ENCODE results near the gene ANKRD55. TPM values are rescaled to one million over a fixed set of nuclear protein-coding genes. Genes with fewer than 3 reads are reported as not detected.
"Not testable (repeated sequence)": the region's sequence is repeated elsewhere in the genome, so short reads cannot be mapped to it uniquely, and the experiment has no call there.

ANKRD55 gene
- total RNA-seq, 1 donor from 2014 or later = 0.74 TPM

DNA sequence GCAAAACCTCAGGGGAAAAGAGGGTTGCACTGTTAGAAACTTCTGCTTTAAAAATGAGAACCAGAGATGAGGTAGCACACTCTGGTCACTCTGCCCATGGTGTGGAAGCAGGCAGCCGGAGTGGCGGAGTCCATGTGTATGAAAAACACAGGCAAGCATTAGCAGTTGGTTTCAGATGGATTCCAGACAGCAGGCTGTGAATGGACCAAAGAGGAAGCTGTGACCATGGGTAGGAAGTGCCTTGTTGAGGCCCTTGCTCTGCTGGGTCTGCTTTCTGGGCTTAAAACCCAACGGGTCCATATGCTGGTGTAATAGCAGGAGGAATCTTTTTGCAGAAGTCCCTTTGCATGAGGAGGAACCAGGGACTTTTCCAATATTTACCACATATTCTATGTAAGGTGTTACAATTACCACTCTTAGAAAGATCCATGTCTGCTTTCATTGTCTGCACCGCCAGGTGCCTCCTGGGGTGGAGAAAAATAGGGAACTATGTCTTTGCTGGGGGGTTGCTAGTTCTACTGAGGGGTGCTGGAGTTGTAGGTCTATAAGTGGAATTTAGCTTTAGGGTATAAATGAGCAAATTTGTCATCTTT, 77.0 kb downstream of the ANKRD55 start:
- Histone ChIP-seq H3K9me3 (no peaks in the 10 kb centered on the region), H3K36me3 (no peaks in the 10 kb centered on the region), H3K27me3 (no peaks in the 10 kb centered on the region), H3K27ac (peak overlapping the region; percentile 54), H3K4me1 (peaks cover 25% of the 10 kb centered on the region), H3K4me3 (no peak overlapping the region)
- DNase-seq (ENCODE audit: extremely low spot score in 2 of 2) = no peak
- intact Hi-C loops (cut with DNase I) = no loop called here
- TF ChIP-seq POLR2AphosphoS5 (IDR thresholded peaks at IDR 0.05; ENCODE audit: insufficient read depth in 1 of 2, low read depth in 1 of 2) (no peak), POLR2A (IDR thresholded peaks at IDR 0.05) (no peak)
- TF ChIP-seq, protein P1, sequence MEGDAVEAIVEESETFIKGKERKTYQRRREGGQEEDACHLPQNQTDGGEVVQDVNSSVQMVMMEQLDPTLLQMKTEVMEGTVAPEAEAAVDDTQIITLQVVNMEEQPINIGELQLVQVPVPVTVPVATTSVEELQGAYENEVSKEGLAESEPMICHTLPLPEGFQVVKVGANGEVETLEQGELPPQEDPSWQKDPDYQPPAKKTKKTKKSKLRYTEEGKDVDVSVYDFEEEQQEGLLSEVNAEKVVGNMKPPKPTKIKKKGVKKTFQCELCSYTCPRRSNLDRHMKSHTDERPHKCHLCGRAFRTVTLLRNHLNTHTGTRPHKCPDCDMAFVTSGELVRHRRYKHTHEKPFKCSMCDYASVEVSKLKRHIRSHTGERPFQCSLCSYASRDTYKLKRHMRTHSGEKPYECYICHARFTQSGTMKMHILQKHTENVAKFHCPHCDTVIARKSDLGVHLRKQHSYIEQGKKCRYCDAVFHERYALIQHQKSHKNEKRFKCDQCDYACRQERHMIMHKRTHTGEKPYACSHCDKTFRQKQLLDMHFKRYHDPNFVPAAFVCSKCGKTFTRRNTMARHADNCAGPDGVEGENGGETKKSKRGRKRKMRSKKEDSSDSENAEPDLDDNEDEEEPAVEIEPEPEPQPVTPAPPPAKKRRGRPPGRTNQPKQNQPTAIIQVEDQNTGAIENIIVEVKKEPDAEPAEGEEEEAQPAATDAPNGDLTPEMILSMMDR (IDR thresholded peaks at IDR 0.05) = no peak

DNA sequence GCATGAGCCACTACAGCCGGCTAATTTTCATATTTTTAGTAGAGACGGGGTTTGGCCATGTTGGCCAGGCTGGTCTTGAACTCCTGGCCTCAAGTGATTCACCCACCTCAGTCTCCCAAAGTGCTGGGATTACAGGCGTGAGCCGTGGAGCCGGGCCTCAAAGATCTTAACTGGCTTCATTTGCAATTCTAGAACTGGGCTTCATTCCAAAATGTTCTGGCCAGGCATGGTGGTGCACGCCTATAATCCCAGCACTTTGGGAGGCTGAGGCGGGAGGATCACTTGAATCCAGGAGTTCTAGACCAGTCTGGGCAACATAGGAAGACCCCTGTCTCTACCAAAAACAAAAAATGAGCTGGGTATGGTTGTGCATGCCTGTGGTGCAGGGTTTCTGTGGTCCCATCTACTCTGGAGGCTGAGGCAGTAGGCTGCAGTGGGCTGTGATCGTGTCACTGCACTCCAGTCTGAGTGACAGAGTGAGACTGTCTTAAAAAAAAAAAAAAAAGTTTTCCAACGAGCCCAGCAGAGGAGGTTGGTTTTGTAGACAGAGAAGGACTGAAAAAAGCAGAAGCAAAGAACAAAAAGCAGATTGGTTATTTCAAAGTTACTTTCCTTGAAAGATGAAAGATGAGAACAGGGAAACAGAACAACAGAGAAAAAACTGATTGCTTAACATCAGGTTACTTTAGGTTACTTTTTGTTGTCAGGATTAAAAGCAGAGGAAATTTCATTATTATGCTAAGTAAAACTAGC, 78.2 kb downstream of the ANKRD55 start:
- TF ChIP-seq POLR2A (IDR thresholded peaks at IDR 0.05) (no peak), POLR2AphosphoS5 (IDR thresholded peaks at IDR 0.05; ENCODE audit: insufficient read depth in 1 of 2, low read depth in 1 of 2) (peak in 1 of 2 donors; percentile 4)
- no peak overlapping the region for H3K4me3 ChIP-seq
- no peaks in the 10 kb centered on the region for H3K9me3 ChIP-seq
- peaks cover 25% of the 10 kb centered on the region for H3K4me1 ChIP-seq
- H3K36me3 ChIP-seq = no peaks in the 10 kb centered on the region
- H3K27ac ChIP-seq = peak overlapping the region; percentile 54
- intact Hi-C loops (cut with DNase I) = no loop called here
- H3K27me3 ChIP-seq = no peaks in the 10 kb centered on the region
- no peak for DNase-seq (ENCODE audit: extremely low spot score in 2 of 2)

DNA sequence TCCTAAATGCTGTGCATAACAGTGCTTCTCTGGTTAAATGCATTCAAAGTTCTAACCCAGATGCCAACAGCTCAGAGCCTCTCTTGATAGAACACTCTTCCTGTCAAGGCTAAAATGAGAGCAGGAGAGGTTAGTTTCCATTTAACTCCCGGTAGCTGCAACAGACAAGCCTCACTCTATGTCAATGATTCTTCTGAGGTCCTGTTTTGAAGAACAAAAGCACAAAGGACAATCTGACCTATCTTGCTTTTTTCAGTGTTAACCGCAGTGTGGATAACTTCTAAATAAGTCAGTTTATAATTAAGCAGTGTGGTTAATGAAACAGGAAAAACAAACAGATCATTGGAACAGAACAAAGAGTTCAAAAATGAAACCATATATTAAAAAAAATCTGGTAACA, 80.7 kb downstream of the ANKRD55 start:
- H3K9me3 ChIP-seq = no peaks in the 10 kb centered on the region
- TF ChIP-seq, protein P1 (IDR thresholded peaks at IDR 0.05) = no peak
- no peak for TF ChIP-seq POLR2AphosphoS5 (IDR thresholded peaks at IDR 0.05; ENCODE audit: insufficient read depth in 1 of 2, low read depth in 1 of 2)
- TF ChIP-seq POLR2A (IDR thresholded peaks at IDR 0.05) = no peak
- intact Hi-C loops (cut with DNase I) = no loop called here
- no peak overlapping the region for H3K27ac ChIP-seq
- H3K36me3 ChIP-seq = no peaks in the 10 kb centered on the region
- H3K4me1 ChIP-seq = peaks cover 25% of the 10 kb centered on the region
- DNase-seq (ENCODE audit: extremely low spot score in 2 of 2) = no peak
- no peak overlapping the region for H3K4me3 ChIP-seq
- no peaks in the 10 kb centered on the region for H3K27me3 ChIP-seq

GRCh38 chr5:56150756-56151155, 82.4 kb downstream of the ANKRD55 start:
- H3K4me3 ChIP-seq; DNase-seq (ENCODE audit: extremely low spot score in 2 of 2); H3K27ac ChIP-seq; H3K36me3 ChIP-seq; intact Hi-C loops (cut with DNase I); H3K9me3 ChIP-seq; H3K27me3 ChIP-seq: not testable (repeated sequence)
- peaks cover 11% of the 10 kb centered on the region for H3K4me1 ChIP-seq

- Histone ChIP-seq H3K27me3 (no peaks in the 10 kb centered on the region), H3K27ac (no peak overlapping the region), H3K36me3 (no peaks in the 10 kb centered on the region)
Observed at GRCh38 chr5:56148453-56148971, 84.6 kb downstream of the ANKRD55 start.

More at GRCh38 chr5:56148453-56148971, 84.6 kb downstream of the ANKRD55 start:
- Histone ChIP-seq H3K4me1 (no peaks in the 10 kb centered on the region), H3K4me3 (no peak overlapping the region), H3K9me3 (no peaks in the 10 kb centered on the region)
- intact Hi-C loops (cut with DNase I) = no loop called here
- no peak for TF ChIP-seq POLR2AphosphoS5 (IDR thresholded peaks at IDR 0.05; ENCODE audit: insufficient read depth in 1 of 2, low read depth in 1 of 2)
- TF ChIP-seq, protein P1 (IDR thresholded peaks at IDR 0.05) = no peak
- no peak for TF ChIP-seq POLR2A (IDR thresholded peaks at IDR 0.05)
- no peak for DNase-seq (ENCODE audit: extremely low spot score in 2 of 2)
